ENCODE measurements around the gene CDKN2D. TPM values are rescaled to one million over a fixed set of nuclear protein-coding genes. Genes with fewer than 3 reads are reported as not detected.

The CDKN2D gene
- total RNA-seq, 1 donor from 2014 or later: 10.1 TPM

DNA sequence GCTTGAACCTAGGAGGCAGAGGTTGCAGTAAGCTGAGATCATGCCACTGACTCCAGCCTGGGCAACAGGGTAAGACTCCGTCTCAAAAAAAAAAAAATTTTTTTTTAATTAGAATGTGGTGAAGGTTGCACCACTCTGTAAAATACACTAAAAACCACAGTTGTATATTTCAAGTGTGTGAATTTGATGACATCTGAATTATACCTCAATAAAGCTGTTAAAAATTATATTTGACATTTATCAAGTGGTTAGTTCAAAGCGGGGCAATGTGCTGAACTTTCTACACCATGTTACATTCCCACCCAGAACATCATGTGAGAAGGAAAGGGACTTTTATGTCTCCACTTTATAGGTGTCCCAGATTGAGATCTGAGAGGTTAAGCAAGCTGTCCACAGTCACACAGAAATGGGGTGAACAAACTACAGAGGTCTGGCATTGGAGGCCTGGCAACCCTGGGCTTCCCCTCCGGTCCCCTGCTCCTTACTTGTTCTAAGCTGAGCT is 45.6 kb downstream of the CDKN2D start:
- Mint-ChIP-seq H3K4me1 (peaks cover 13% of the 10 kb centered on the region), H3K9me3 (no peaks in the 10 kb centered on the region), H3K4me3 (no peak overlapping the region), H3K27me3 (peaks cover 19% of the 10 kb centered on the region), H3K27ac (no peak overlapping the region), H3K36me3 (ENCODE audit: low read depth) (no peaks in the 10 kb centered on the region)
- POLR2A ChIA-PET: interaction anchor here (0.6 to 0.7 kb wide), 2 partner anchors 23 to 39 kb away, joined by 4 to 7 read pairs; no protein-coding TSS in a partner anchor
- CTCF ChIA-PET: no interaction called here
- DNase-seq (no peak), ATAC-seq (ENCODE audit: low read depth) (no peak)
- intact Hi-C loops (cut with micrococcal nuclease): no loop called here
- TF ChIP-seq, protein P1, sequence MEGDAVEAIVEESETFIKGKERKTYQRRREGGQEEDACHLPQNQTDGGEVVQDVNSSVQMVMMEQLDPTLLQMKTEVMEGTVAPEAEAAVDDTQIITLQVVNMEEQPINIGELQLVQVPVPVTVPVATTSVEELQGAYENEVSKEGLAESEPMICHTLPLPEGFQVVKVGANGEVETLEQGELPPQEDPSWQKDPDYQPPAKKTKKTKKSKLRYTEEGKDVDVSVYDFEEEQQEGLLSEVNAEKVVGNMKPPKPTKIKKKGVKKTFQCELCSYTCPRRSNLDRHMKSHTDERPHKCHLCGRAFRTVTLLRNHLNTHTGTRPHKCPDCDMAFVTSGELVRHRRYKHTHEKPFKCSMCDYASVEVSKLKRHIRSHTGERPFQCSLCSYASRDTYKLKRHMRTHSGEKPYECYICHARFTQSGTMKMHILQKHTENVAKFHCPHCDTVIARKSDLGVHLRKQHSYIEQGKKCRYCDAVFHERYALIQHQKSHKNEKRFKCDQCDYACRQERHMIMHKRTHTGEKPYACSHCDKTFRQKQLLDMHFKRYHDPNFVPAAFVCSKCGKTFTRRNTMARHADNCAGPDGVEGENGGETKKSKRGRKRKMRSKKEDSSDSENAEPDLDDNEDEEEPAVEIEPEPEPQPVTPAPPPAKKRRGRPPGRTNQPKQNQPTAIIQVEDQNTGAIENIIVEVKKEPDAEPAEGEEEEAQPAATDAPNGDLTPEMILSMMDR (IDR thresholded peaks at IDR 0.05): no peak

DNA sequence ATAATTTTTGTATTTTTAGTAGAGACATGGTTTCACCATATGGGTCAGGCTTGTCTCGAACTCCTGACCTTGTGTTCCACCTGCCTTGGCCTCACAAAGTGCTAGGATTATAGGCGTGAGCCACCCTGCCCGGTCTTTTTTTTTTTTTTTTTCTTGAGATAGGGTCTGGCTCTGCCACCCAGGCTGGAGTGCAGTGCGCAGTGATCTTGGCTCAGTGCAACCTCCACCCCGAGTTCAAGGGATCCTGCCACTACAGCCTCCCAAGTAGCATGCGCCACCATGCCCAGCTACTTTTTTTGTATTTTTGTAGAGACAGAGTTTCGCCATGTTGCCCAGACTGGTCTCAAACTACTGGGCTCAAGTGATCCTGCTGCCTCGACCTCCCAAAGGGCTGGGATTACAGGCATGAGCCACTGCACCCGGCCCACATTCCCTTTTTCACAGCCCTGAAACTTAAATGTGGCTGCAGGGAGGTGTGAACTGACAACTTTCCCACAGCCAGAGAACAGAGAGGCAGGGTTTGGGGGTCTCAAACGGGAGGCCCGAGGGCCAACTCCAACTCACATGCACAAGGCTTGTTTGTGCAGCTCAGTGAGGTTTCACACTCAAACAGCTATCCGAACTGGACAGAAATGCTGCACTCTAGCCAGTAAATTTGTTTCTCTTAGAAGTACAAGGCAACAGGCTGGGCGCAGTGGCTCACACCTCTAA is 47.2 kb downstream of the CDKN2D start:
- H3K9me3 Mint-ChIP-seq: no peaks in the 10 kb centered on the region
- POLR2A ChIA-PET: no interaction called here
- no peaks in the 10 kb centered on the region for H3K36me3 Mint-ChIP-seq (ENCODE audit: low read depth)
- H3K27ac Mint-ChIP-seq: no peak overlapping the region
- peaks cover 26% of the 10 kb centered on the region for H3K27me3 Mint-ChIP-seq
- intact Hi-C loops (cut with micrococcal nuclease): no loop called here
- ATAC-seq (ENCODE audit: low read depth) (no peak), DNase-seq (no peak)
- TF ChIP-seq, protein P1 (IDR thresholded peaks at IDR 0.05): no peak
- H3K4me1 Mint-ChIP-seq: peaks cover 21% of the 10 kb centered on the region
- no peak overlapping the region for H3K4me3 Mint-ChIP-seq
- CTCF ChIA-PET: interaction anchor here (0.7 kb wide), 1 partner anchor 1187 kb away, joined by 3 read pairs; no protein-coding TSS in a partner anchor

DNA sequence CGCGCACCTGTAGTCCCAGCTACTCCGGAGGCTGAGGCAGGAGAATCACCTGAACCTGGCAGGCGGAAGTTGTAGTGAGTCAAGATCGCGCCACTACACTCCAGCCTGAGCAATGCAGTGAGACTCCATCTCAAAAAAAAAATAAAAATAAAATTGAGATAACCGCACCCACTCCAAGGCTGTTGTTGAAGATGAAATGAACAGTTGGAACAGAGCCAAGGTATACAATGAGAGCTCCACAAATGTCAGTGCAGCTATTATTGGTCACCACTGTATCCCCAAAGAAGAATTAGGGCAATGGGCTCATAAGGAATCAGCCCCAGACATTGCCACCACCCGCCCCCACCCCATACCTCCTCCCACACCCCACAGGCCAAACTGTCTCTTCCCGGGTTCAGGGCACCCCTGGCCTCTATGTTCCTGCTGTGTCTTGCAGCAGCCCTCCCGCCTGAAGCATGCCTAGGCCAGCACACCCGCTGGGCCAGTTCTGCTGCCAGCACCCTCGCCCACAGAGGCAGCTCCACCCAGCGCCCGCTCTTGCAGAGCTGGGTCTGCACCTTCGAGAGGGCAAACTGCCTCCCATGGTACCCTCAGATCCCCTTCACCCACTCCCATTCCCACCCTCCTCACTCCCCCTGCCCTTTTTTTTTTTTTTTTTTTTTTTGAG is 48.0 kb downstream of the CDKN2D start:
- H3K4me3 Mint-ChIP-seq: no peak overlapping the region
- TF ChIP-seq, protein P1 (IDR thresholded peaks at IDR 0.05): no peak
- H3K4me1 Mint-ChIP-seq: peaks cover 23% of the 10 kb centered on the region
- intact Hi-C loops (cut with micrococcal nuclease): no loop called here
- ATAC-seq (ENCODE audit: low read depth) (no peak), DNase-seq (no peak)
- H3K27ac Mint-ChIP-seq: no peak overlapping the region
- H3K36me3 Mint-ChIP-seq (ENCODE audit: low read depth): no peaks in the 10 kb centered on the region
- POLR2A ChIA-PET: interaction anchor here (0.6 kb wide), 1 partner anchor 262 kb away, joined by 3 read pairs; no protein-coding TSS in a partner anchor
- no peaks in the 10 kb centered on the region for H3K9me3 Mint-ChIP-seq
- peaks cover 32% of the 10 kb centered on the region for H3K27me3 Mint-ChIP-seq
- CTCF ChIA-PET: no interaction called here

DNA sequence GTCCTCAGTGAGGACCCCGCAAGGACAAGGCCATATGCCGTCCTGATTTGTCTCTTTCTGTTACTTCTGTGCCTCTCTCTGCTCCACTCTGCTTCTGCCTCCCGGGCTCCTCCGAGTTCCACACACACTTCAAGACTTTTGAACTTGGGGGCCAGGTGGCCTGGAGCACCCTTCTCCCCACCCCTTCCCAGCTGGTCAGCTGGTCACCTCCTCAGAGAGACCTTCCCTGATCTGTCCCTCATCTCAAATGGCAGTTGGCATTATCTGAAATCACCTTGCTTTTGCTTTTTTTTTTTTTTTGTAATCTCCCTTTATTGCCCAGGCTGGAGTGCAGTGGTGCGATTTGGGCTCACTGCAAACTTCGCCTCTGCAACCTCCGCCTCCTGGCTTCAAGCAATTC is 49.4 kb downstream of the CDKN2D start:
- peaks cover 40% of the 10 kb centered on the region for H3K27me3 Mint-ChIP-seq
- POLR2A ChIA-PET: no interaction called here
- peak overlapping the region; percentile 24 for H3K4me3 Mint-ChIP-seq
- H3K27ac Mint-ChIP-seq: no peak overlapping the region
- DNase-seq (no peak), ATAC-seq (ENCODE audit: low read depth) (no peak)
- H3K9me3 Mint-ChIP-seq: no peaks in the 10 kb centered on the region
- H3K36me3 Mint-ChIP-seq (ENCODE audit: low read depth): no peaks in the 10 kb centered on the region
- TF ChIP-seq, protein P1 (IDR thresholded peaks at IDR 0.05): no peak
- CTCF ChIA-PET: no interaction called here
- intact Hi-C loops (cut with micrococcal nuclease): no loop called here
- H3K4me1 Mint-ChIP-seq: peaks cover 25% of the 10 kb centered on the region
